DND-41 (cell line): ENCODE results near the gene PARP1.
"Not testable (repeated sequence)": the region's sequence is repeated elsewhere in the genome, so short reads cannot be mapped to it uniquely, and the experiment has no call there.

Experiments used
- ATAC-seq: fragments of 200-7000 bp; cut with Tn5 transposase; 3 replicates; pipeline ENCODE4 v1.9.1; 2021; ENCODE audit warnings: low read depth; ENCODE audit not compliant: insufficient read depth
- DNase-seq: peaks from one replicate; pipeline ENCODE4 v3.0.0-alpha.2; 2020
- H2AFZ ChIP-seq: 2 replicates; pipeline ENCODE4 v1.6.0; 2012; ENCODE audit warnings: low read depth, low read length
- H3K27ac ChIP-seq: 2 replicates; pipeline ENCODE4 v1.5.1; 2012; ENCODE audit warnings: low read length, inconsistent platforms
- H3K27me3 ChIP-seq: fragments of 200-600 bp; sonication (generic); 2 replicates; pipeline ENCODE4 v1.6.0; 2012; ENCODE audit warnings: low read length, mild to moderate bottlenecking, inconsistent platforms; ENCODE audit not compliant: insufficient read depth, poor library complexity
- H3K36me3 ChIP-seq: 2 replicates; pipeline ENCODE4 v1.5.1; 2012; ENCODE audit warnings: low read length, inconsistent platforms; ENCODE audit not compliant: insufficient read depth
- H3K4me1 ChIP-seq: 2 replicates; pipeline ENCODE4 v1.5.1; 2012; ENCODE audit warnings: mild to moderate bottlenecking, low read length; ENCODE audit not compliant: insufficient read depth
- H3K4me2 ChIP-seq: 2 replicates; pipeline ENCODE4 v1.6.0; 2012; ENCODE audit warnings: mild to moderate bottlenecking, moderate library complexity, low read length, inconsistent platforms; ENCODE audit not compliant: insufficient read depth
- H3K4me3 ChIP-seq, 2 experiments: fragments of 200-600 bp in 1 of 2; shearing (Covaris generic) in 1 of 2; 2 replicates each; pipeline ENCODE4 v1.5.1; 2012 to 2016; ENCODE audit warnings: inconsistent platforms in 2 of 2, low read length in 2 of 2, mild to moderate bottlenecking in 2 of 2, low read depth in 1 of 2, moderate library complexity in 1 of 2
- H3K79me2 ChIP-seq: 2 replicates; pipeline ENCODE4 v1.6.0; 2012; ENCODE audit warnings: low read length, inconsistent platforms; ENCODE audit not compliant: insufficient read depth
- H3K9ac ChIP-seq: 2 replicates; pipeline ENCODE4 v1.6.0; 2012; ENCODE audit warnings: low read depth, mild to moderate bottlenecking, inconsistent platforms, low read length, moderate library complexity
- H3K9me3 ChIP-seq: 2 replicates; pipeline ENCODE4 v1.5.1; 2012; ENCODE audit warnings: low read length, moderate library complexity, mild to moderate bottlenecking, inconsistent platforms; ENCODE audit not compliant: insufficient read depth, severe bottlenecking
- H4K20me1 ChIP-seq: 2 replicates; pipeline ENCODE4 v1.6.0; 2012; ENCODE audit warnings: low read length; ENCODE audit not compliant: insufficient read depth
- EZH2 ChIP-seq: IDR thresholded peaks from 3 replicates; pipeline ENCODE4 v1.6.1; 2012; ENCODE audit warnings: borderline replicate concordance, low read depth, mild to moderate bottlenecking, moderate library complexity, low read length, inconsistent platforms; ENCODE audit not compliant: severe bottlenecking
- TF ChIP-seq, protein P1 (sequence below): IDR thresholded peaks from 2 replicates; pipeline ENCODE4 v1.5.1; 2012; ENCODE audit warnings: borderline replicate concordance, low read length, moderate library complexity, mild to moderate bottlenecking; ENCODE audit not compliant: poor library complexity, severe bottlenecking; ENCODE audit errors: extremely low read depth

Gene PARP1

DNA sequence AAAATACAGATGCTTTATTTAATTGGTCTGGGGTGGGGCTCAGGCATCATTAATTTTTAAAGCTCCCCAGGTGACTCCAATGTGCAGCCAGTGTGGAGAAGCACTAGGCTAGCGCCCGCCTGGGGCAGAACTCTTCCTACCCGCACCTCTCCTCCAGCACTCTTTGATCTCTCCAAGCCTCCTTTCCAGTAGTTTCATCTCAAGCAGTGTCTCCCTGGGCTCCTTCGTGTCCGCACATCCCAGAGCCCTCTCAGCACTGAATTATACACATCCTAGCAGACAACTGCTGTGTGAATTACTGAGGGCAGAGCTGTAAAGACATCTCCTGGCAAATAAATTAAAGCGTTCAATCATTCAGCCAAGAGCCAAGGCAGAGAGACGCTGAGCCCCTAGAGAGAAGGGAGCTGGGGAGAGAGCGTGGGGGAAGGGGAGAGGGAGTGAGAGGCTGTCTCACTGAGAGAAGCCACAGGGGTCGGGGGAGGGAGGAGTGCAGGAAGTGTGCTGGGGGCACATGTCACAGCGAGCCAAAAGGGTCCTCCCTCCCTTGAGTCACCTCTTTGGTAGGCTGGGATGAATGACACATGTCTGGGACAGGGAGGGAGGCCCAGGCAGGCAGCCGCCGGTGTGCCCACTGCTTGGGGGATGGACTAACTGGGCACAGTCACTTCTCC, 21.0 kb upstream of the PARP1 start:
- DNase-seq (peak; percentile 88), ATAC-seq (peak; percentile 90)
- Histone ChIP-seq H3K4me2 (peak overlapping the region; percentile 62), H3K36me3 (no peaks in the 10 kb centered on the region), H3K4me1 (peaks cover 62% of the 10 kb centered on the region), H4K20me1 (no peaks in the 10 kb centered on the region), H3K4me3 (peak overlapping the region in 1 of 2 experiments; percentile 38; a peak in 2 of 4 replicates), H3K27me3 (no peaks in the 10 kb centered on the region), H3K79me2 (no peaks in the 10 kb centered on the region), H3K9ac (peak overlapping the region; percentile 23), H2AFZ (peak overlapping the region; percentile 50), H3K9me3 (no peaks in the 10 kb centered on the region), H3K27ac (peak overlapping the region; percentile 66)
- TF ChIP-seq EZH2: no peak
- TF ChIP-seq, protein P1, sequence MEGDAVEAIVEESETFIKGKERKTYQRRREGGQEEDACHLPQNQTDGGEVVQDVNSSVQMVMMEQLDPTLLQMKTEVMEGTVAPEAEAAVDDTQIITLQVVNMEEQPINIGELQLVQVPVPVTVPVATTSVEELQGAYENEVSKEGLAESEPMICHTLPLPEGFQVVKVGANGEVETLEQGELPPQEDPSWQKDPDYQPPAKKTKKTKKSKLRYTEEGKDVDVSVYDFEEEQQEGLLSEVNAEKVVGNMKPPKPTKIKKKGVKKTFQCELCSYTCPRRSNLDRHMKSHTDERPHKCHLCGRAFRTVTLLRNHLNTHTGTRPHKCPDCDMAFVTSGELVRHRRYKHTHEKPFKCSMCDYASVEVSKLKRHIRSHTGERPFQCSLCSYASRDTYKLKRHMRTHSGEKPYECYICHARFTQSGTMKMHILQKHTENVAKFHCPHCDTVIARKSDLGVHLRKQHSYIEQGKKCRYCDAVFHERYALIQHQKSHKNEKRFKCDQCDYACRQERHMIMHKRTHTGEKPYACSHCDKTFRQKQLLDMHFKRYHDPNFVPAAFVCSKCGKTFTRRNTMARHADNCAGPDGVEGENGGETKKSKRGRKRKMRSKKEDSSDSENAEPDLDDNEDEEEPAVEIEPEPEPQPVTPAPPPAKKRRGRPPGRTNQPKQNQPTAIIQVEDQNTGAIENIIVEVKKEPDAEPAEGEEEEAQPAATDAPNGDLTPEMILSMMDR: no peak

DNA sequence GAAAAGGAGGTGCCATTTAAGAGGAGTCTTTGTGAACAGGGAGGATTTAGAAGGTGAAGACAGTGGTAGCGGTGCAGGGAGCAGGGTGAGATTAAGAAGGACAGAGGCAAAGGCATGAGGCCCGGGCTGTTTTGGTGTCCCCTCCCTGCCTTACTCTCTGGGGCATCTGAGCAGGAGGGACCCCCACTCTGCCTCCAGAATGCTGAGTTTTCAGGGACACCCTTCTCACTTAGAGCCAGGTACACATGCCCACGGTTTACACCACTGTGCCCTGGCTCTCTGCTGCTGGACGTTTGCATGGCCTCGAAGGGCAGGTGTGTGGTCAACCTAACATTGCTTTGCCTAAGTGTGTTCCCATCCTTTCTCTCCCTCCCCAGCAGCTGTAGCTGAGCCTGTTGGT, 20.5 kb upstream of the PARP1 start:
- H3K9me3 ChIP-seq: no peaks in the 10 kb centered on the region
- H4K20me1 ChIP-seq: no peaks in the 10 kb centered on the region
- peak overlapping the region; percentile 23 for H3K9ac ChIP-seq
- peak overlapping the region in 1 of 2 experiments; percentile 38; a peak in 2 of 4 replicates for H3K4me3 ChIP-seq
- peak overlapping the region; percentile 66 for H3K27ac ChIP-seq
- ATAC-seq: no peak
- H3K79me2 ChIP-seq: no peaks in the 10 kb centered on the region
- DNase-seq: no peak
- peaks cover 63% of the 10 kb centered on the region for H3K4me1 ChIP-seq
- H3K27me3 ChIP-seq: no peaks in the 10 kb centered on the region
- peak overlapping the region; percentile 62 for H3K4me2 ChIP-seq
- TF ChIP-seq, protein P1: no peak
- TF ChIP-seq EZH2: no peak
- no peaks in the 10 kb centered on the region for H3K36me3 ChIP-seq
- no peak overlapping the region for H2AFZ ChIP-seq

DNA sequence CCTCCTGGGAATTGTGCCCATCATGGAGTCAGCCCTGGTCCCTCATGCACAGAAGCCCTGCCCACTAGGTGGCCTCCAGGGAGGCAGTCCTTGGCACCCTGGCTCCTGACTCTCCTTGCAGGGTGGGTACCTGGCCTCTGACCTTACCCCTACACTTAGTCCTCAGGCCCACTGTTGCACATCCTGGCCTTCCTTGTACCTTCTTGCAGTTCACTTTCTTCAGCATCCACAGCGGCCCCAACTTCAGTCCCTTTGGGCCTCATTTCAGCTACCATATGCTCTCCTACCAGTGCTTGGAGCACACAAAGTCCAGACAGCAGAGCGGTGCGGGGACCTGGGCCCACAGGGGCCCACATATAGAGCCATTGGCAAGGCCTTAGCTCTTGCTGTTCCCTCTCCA, 19.2 kb upstream of the PARP1 start:
- H2AFZ ChIP-seq: no peak overlapping the region
- H3K4me1 ChIP-seq: peaks cover 63% of the 10 kb centered on the region
- H4K20me1 ChIP-seq: no peaks in the 10 kb centered on the region
- TF ChIP-seq EZH2: no peak
- TF ChIP-seq, protein P1: no peak
- DNase-seq (no peak), ATAC-seq (no peak)
- H3K4me3 ChIP-seq: no peak overlapping the region
- H3K36me3 ChIP-seq: no peaks in the 10 kb centered on the region
- no peak overlapping the region for H3K9ac ChIP-seq
- H3K27ac ChIP-seq: peak overlapping the region; percentile 8; the same call in 1 of the 2 replicates
- H3K27me3 ChIP-seq: no peaks in the 10 kb centered on the region
- no peaks in the 10 kb centered on the region for H3K9me3 ChIP-seq
- H3K79me2 ChIP-seq: no peaks in the 10 kb centered on the region
- H3K4me2 ChIP-seq: no peak overlapping the region

DNA sequence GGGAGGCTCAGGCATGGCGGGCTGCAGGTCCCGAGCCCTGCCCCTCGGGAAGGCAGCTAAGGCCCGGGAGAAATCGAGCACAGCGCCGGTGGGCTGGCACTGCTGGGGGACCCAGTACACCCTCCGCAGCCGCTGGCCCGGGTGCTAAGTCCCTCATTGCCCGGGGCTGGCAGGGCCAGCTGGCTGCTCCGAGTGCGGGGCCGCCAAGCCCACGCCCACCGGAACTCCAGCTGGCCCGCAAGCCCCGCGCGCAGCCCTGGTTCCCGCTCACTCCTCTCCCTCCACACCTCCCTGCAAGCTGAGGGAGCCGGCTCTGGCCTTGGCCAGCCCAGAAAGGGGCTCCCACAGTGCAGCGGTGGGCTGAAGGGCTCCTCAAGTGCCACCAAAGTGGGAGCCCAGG, 18.5 kb upstream of the PARP1 start:
- not testable (repeated sequence) for H3K9me3 ChIP-seq, H3K36me3 ChIP-seq, H4K20me1 ChIP-seq, H3K79me2 ChIP-seq, H3K27me3 ChIP-seq, ATAC-seq, DNase-seq, H2AFZ ChIP-seq
- Histone ChIP-seq H3K9ac (peak overlapping the region; percentile 13; the same call in 1 of the 2 replicates), H3K4me1 (peaks cover 63% of the 10 kb centered on the region), H3K27ac (peak overlapping the region; percentile 13; the same call in 1 of the 2 replicates), H3K4me3 (peak overlapping the region in 1 of 2 experiments; percentile 24; a peak in 1 of 4 replicates), H3K4me2 (peak overlapping the region; percentile 43)
